HepG2 (cell line): ENCODE measurements around the gene ZNF541. TPM values are rescaled to one million over a fixed set of nuclear protein-coding genes. Genes with fewer than 3 reads are reported as not detected.
"Not testable (repeated sequence)": the region's sequence is repeated elsewhere in the genome, so short reads cannot be mapped to it uniquely, and the experiment has no call there.

Source experiments
- ATAC-seq: fragments of 200-7000 bp; cut with Tn5 transposase; 3 replicates; pipeline ENCODE4 v1.9.1; 2020; ENCODE audit warnings: mild to moderate bottlenecking, moderate library complexity
- BruUV-seq: library from RNA; stranded (reverse); fragments of 400-500 nt; replicated peaks from 2 replicates; lab custom pipeline; 2021; lab: Mats Ljungman, UMichigan
- CTCF ChIA-PET: fragments of 300-600 bp; formaldehyde crosslinking; extraction: SDS; loops from one replicate; lab custom pipeline; 2021; ENCODE audit warnings: low total read pairs, inconsistent platforms, low intra/inter-chr PET ratio; lab: Yijun Ruan, JAX
- POLR2A ChIA-PET: fragments of 350-600 bp; sonication (Branson Sonifier 250); formaldehyde crosslinking; loops from one replicate; lab custom pipeline; 2020; ENCODE audit warnings: antibody characterized with exemption, inconsistent platforms; lab: Yijun Ruan, JAX
- DNase-seq: peaks from one replicate; pipeline ENCODE4 v3.0.0-alpha.2; 2015; ENCODE audit warnings: low spot score
- FAIRE-seq: peaks from 3 replicates; lab custom pipeline; 2011; peaks lifted over from hg19 to GRCh38; lab: Jason Lieb, UNC
- H2AFZ ChIP-seq: one replicate; pipeline ENCODE4 v1.6.1; 2011; ENCODE audit warnings: low read length, inconsistent platforms
- H3K27ac ChIP-seq: fragments of 300-600 bp; 3 replicates; pipeline ENCODE4 v1.8.0; 2011; ENCODE audit warnings: mixed run types, mild to moderate bottlenecking, mixed read lengths, low read length, inconsistent platforms; ENCODE audit not compliant: insufficient read depth; ENCODE audit errors: extremely low read length
- H3K27me3 ChIP-seq, 2 experiments: fragments of 200-600 bp in 1 of 2; 2 replicates in 1 of 2; 3 replicates in 1 of 2; pipeline versions ENCODE4 v1.6.0 to v1.8.0; 2011; ENCODE audit warnings: low read length in 2 of 2, mild to moderate bottlenecking in 2 of 2, moderate library complexity in 2 of 2, inconsistent platforms in 1 of 2; ENCODE audit not compliant: insufficient read depth in 2 of 2, control insufficient read depth in 1 of 2
- H3K36me3 ChIP-seq, 2 experiments: fragments of 200-600 bp in 1 of 2; replicated peaks in 1 of 2; 2 replicates in 1 of 2; 3 replicates in 1 of 2; pipeline versions ENCODE4 v1.5.1 to v1.8.0; 2011; ENCODE audit warnings: low read length in 2 of 2, inconsistent platforms in 1 of 2; ENCODE audit not compliant: insufficient read depth in 2 of 2, control insufficient read depth in 1 of 2
- H3K4me1 ChIP-seq: 2 replicates; pipeline ENCODE4 v1.5.1; 2012; ENCODE audit warnings: low read length, inconsistent platforms; ENCODE audit not compliant: insufficient read depth
- H3K4me2 ChIP-seq: 2 replicates; pipeline ENCODE4 v1.6.0; 2011; ENCODE audit warnings: low read depth, low read length, inconsistent platforms
- H3K4me3 ChIP-seq, 3 experiments: fragments of 200-600 bp in 1 of 3; sonication (generic), shearing (Covaris generic) in 1 of 3; replicated peaks in 1 of 3; 2 replicates each; pipeline ENCODE4 v1.5.1; 2011 to 2016; ENCODE audit warnings: low read length in 3 of 3, inconsistent platforms in 2 of 3, low read depth in 2 of 3, mild to moderate bottlenecking in 2 of 3, control low read depth in 1 of 3, mixed read lengths in 1 of 3; ENCODE audit not compliant: insufficient read depth in 1 of 3
- H3K79me2 ChIP-seq: one replicate; pipeline ENCODE4 v1.6.1; 2011; ENCODE audit warnings: low read length, inconsistent platforms; ENCODE audit not compliant: insufficient read depth
- H3K9ac ChIP-seq: 2 replicates; pipeline ENCODE4 v1.6.0; 2011; ENCODE audit warnings: mild to moderate bottlenecking, low read depth, low read length, inconsistent platforms; ENCODE audit not compliant: insufficient read depth
- H3K9me3 ChIP-seq: 2 replicates; pipeline ENCODE4 v1.5.1; 2012; ENCODE audit warnings: mild to moderate bottlenecking, low read length
- H4K20me1 ChIP-seq: 2 replicates; pipeline ENCODE4 v1.6.0; 2011; ENCODE audit warnings: inconsistent platforms, mild to moderate bottlenecking, low read length, moderate library complexity; ENCODE audit not compliant: insufficient read depth
- ARID4A ChIP-seq: sonication (generic); formaldehyde crosslinking; IDR thresholded peaks from 2 replicates; pipeline ENCODE4 v1.5.0; 2020; ENCODE audit warnings: mild to moderate bottlenecking, missing genetic modification reagents, borderline replicate concordance
- DPF2 ChIP-seq: sonication (generic); formaldehyde crosslinking; IDR thresholded peaks from 2 replicates; pipeline ENCODE4 v1.4.0; 2020; ENCODE audit warnings: mild to moderate bottlenecking, low read depth, missing genetic modification reagents, borderline replicate concordance
- GLI4 ChIP-seq: sonication (generic); formaldehyde crosslinking; IDR thresholded peaks from 2 replicates; pipeline ENCODE4 v1.5.1; 2020; ENCODE audit warnings: missing genetic modification reagents, mild to moderate bottlenecking, moderate library complexity, borderline replicate concordance
- HES4 ChIP-seq: sonication (generic); formaldehyde crosslinking; IDR thresholded peaks from 2 replicates; pipeline ENCODE4 v1.9.0; 2021; ENCODE audit warnings: mild to moderate bottlenecking, missing genetic modification reagents, borderline replicate concordance
- PPARG ChIP-seq: conservative IDR thresholded peaks from 2 replicates; pipeline ENCODE4 v1.6.1; 2016; ENCODE audit warnings: missing biosample characterization, missing genetic modification reagents
- PRMT3 ChIP-seq: sonication (generic); formaldehyde crosslinking; IDR thresholded peaks from 2 replicates; pipeline ENCODE4 v1.8.1; 2022; ENCODE audit warnings: low read depth, mild to moderate bottlenecking, moderate library complexity, missing genetic modification reagents, borderline replicate concordance
- RBAK ChIP-seq: sonication (generic); formaldehyde crosslinking; IDR thresholded peaks from 2 replicates; pipeline ENCODE4 v1.5.1; 2020; ENCODE audit warnings: mild to moderate bottlenecking, missing genetic modification reagents
- SP5 ChIP-seq: IDR thresholded peaks from 2 replicates; pipeline ENCODE4 v1.6.1; 2016; ENCODE audit warnings: low read depth, borderline replicate concordance
- ZFP41 ChIP-seq: sonication (generic); formaldehyde crosslinking; IDR thresholded peaks from 2 replicates; pipeline ENCODE4 v1.4.0; 2020; ENCODE audit warnings: mild to moderate bottlenecking, missing genetic modification reagents, borderline replicate concordance
- ZIK1 ChIP-seq: sonication (generic); formaldehyde crosslinking; IDR thresholded peaks from 2 replicates; pipeline ENCODE4 v1.5.0; 2020; ENCODE audit warnings: mild to moderate bottlenecking, low read depth, missing genetic modification reagents, borderline replicate concordance
- WGBS: methylation state at CpG from one replicate; pipeline ENCODE4 v1.1.6; 2017; ENCODE audit warnings: low lambda C conversion rate; 5-methylcytosine and 5-hydroxymethylcytosine counted together
- in situ Hi-C: cut with HindIII; loops from 2 replicates; pipeline ENCODE4 v1.10.0; 2017; ENCODE audit warnings: low pct_unique_long_range_greater_than_20kb; ENCODE audit not compliant: extremely low pct_ligation_motif_present
- intact Hi-C: fragments of 100-400 bp; cut with micrococcal nuclease; formaldehyde crosslinking; loops from one replicate; pipeline ENCODE4 v1.10.0; 2022; ENCODE audit not compliant: unreplicated experiment
- polyA plus RNA-seq, 8 experiments: library from polyadenylated mRNA; depleted of rRNA in 3 of 8; stranded (reverse) in 7 of 8; unstranded in 1 of 8; fragments of >200 nt; fragmentation: Illumina TruSeq in 4 of 8; extraction: Trizol in 4 of 8; gene quantifications; 2 replicates each; pipeline versions ENCODE4 v1.2.1 to v1.2.3, GENCODE V29; 2011 to 2016; ENCODE audit warnings: low read depth in 4 of 8, missing spikeins in 1 of 8, mixed read lengths in 1 of 8; ENCODE audit not compliant: insufficient read depth in 1 of 8
- total RNA-seq, 5 experiments: library from RNA; depleted of rRNA; stranded (reverse); fragments of >200 nt; fragmentation: Illumina TruSeq; extraction: Trizol; gene quantifications; 2 replicates each; pipeline ENCODE4 v1.2.3, GENCODE V29; 2016; ENCODE audit warnings: low read depth in 1 of 5

Gene ZNF541
- total and polyA plus RNA-seq, 2 of the 13 experiments (the other 11 are each of a cell fraction or from before 2014, with no cell fraction given) = 0.03 to 0.04 TPM

DNA sequence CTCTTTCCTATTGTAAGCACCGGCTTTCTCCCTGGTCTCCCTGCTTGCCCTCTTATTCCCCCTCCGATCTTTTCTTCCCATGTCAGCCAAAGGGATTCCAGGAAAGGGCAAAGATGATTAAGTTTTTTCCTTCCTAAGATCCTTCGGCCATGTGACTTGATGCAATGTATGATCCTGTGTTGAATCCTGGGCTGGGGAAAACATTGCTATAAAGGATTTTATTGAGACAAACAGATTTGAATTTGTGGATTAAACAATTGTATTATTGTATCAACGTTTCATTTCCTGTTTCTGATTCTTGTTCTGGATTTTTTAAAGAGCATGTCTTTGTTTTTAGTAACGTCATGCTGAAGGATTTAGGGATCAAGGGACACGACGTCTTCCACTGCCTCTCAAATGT lies 16.9 kb upstream of the ZNF541 start (continued):
- no peak for TF ChIP-seq PPARG (CRISPR knock-in tag)
- TF ChIP-seq ZIK1 = no peak
- TF ChIP-seq SP5 = no peak
- no peak for TF ChIP-seq PRMT3
- TF ChIP-seq ARID4A = no peak
- no peak for TF ChIP-seq HES4 (CRISPR knock-in tag)
- no peak for TF ChIP-seq ZFP41 (CRISPR knock-in tag)
- no peak for TF ChIP-seq GLI4 (CRISPR knock-in tag)

DNA sequence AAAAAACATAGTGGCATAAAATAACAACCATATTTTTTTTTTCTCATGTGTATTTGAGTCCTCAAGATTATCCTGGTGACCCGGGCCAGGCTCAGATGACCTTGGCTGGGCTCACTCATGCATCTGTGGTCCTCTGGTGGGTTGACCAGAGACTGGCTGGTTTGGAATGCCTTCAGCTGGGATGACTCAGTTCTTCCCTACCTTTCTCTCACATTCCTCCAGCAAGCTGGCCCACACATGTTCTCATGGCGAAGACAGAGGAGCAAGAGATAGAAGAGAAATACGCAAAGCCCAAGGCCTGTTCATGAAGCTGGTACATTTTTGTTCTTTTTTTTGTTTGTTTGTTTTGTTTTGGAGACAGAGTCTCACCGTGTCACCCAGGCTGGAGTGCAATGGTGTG lies 14.3 kb upstream of the ZNF541 start:
- H3K4me3 ChIP-seq = no peak overlapping the region
- H3K4me1 ChIP-seq = no peaks in the 10 kb centered on the region
- in situ Hi-C loops (no loop called here), intact Hi-C loops (no loop called here)
- H2AFZ ChIP-seq = no peak overlapping the region
- no peak for ATAC-seq
- BruUV-seq = no TSS peak
- TF ChIP-seq DPF2 (CRISPR knock-in tag) (no peak), RBAK (CRISPR knock-in tag) (peak; percentile 58; the same call in 1 of the 2 replicates)
- no peaks in the 10 kb centered on the region for H3K79me2 ChIP-seq
- FAIRE-seq = no peak
- POLR2A ChIA-PET = no interaction called here
- H3K9me3 ChIP-seq = peaks cover 8% of the 10 kb centered on the region
- no peak overlapping the region for H3K4me2 ChIP-seq
- no peak overlapping the region for H3K27ac ChIP-seq
- no peaks in the 10 kb centered on the region for H3K36me3 ChIP-seq
- CTCF ChIA-PET = no interaction called here
- H3K9ac ChIP-seq = no peak overlapping the region
- no peaks in the 10 kb centered on the region for H4K20me1 ChIP-seq
- H3K27me3 ChIP-seq = no peaks in the 10 kb centered on the region
- 58% methylated on average over 4 of the region's 4 CpGs for WGBS
- DNase-seq = no peak

- H3K4me1 ChIP-seq, H3K27ac ChIP-seq, CTCF ChIA-PET, POLR2A ChIA-PET, H3K79me2 ChIP-seq, H3K4me2 ChIP-seq, H3K9me3 ChIP-seq, FAIRE-seq, in situ Hi-C loops, DNase-seq, intact Hi-C loops, BruUV-seq, ATAC-seq, H3K36me3 ChIP-seq, H2AFZ ChIP-seq, H3K4me3 ChIP-seq, H3K27me3 ChIP-seq, H3K9ac ChIP-seq, H4K20me1 ChIP-seq: not testable (repeated sequence)
- WGBS = 57% methylated on average over 1 of the region's 1 CpG
Measured at GRCh38 chr19:47583161-47583560, 10.2 kb upstream of the ZNF541 start.
